ENCODE data around the gene AGO1. TPM values are rescaled to one million over a fixed set of nuclear protein-coding genes. Genes with fewer than 3 reads are reported as not detected.

Gene AGO1
- total and polyA plus RNA-seq, 8 donors, result 20.8 to 29.7 (median 22.3) TPM

- H3K27ac ChIP-seq, result no peak overlapping the region
- TF ChIP-seq CTCF (IDR thresholded peaks at IDR 0.05), result no peak
- intact Hi-C loops (cut with DNase I), result no loop called here
- no peaks in the 10 kb centered on the region for H3K9me3 ChIP-seq
- H3K27me3 ChIP-seq, result no peaks in the 10 kb centered on the region
- no peak overlapping the region for H3K4me3 ChIP-seq
- DNase-seq (no peak), ATAC-seq (no peak)
- H3K36me3 ChIP-seq, result no peaks in the 10 kb centered on the region
- H3K4me1 ChIP-seq, result peaks cover 0 to 44% of the 10 kb centered on the region in 2 donors
Measured at GRCh38 chr1:35939484-35939883, 56.5 kb downstream of the AGO1 start.

- H3K4me3 ChIP-seq, result no peak overlapping the region
- H3K9me3 ChIP-seq, result no peaks in the 10 kb centered on the region
- TF ChIP-seq CTCF (IDR thresholded peaks at IDR 0.05), result no peak
- intact Hi-C loops (cut with DNase I), result no loop called here
- peaks cover 0 to 24% of the 10 kb centered on the region in 2 donors for H3K4me1 ChIP-seq
- DNase-seq, result no peak
- H3K27me3 ChIP-seq, result no peaks in the 10 kb centered on the region
- H3K36me3 ChIP-seq, result no peaks in the 10 kb centered on the region
- H3K27ac ChIP-seq, result no peak overlapping the region
- ATAC-seq, result no peak
Measured at GRCh38 chr1:35945327-35945726, 62.3 kb downstream of the AGO1 start.

GRCh38 chr1:35947547-35947946, 64.5 kb downstream of the AGO1 start:
- intact Hi-C loops (cut with DNase I), result no loop called here
- DNase-seq, result no peak
- TF ChIP-seq CTCF (IDR thresholded peaks at IDR 0.05), result no peak
- H3K4me3 ChIP-seq, result no peak overlapping the region
- peaks cover 0 to 24% of the 10 kb centered on the region in 2 donors for H3K4me1 ChIP-seq
- peaks cover 0 to 8% of the 10 kb centered on the region in 2 donors for H3K36me3 ChIP-seq
- H3K27me3 ChIP-seq, result no peaks in the 10 kb centered on the region
- no peaks in the 10 kb centered on the region for H3K9me3 ChIP-seq
- H3K27ac ChIP-seq, result no peak overlapping the region
- ATAC-seq, result no peak

- Histone ChIP-seq H3K36me3 (peaks cover 0 to 11% of the 10 kb centered on the region in 2 donors), H3K4me3 (no peak overlapping the region), H3K27me3 (no peaks in the 10 kb centered on the region), H3K9me3 (no peaks in the 10 kb centered on the region), H3K27ac (no peak overlapping the region), H3K4me1 (no peaks in the 10 kb centered on the region)
- intact Hi-C loops (cut with DNase I), result no loop called here
- ATAC-seq, result no peak
- no peak for TF ChIP-seq CTCF (IDR thresholded peaks at IDR 0.05)
- DNase-seq, result no peak
Measured at GRCh38 chr1:35958558-35958957, 75.5 kb downstream of the AGO1 start.

GRCh38 chr1:35959304-35959703, 76.3 kb downstream of the AGO1 start:
- H3K27me3 ChIP-seq, result no peaks in the 10 kb centered on the region
- intact Hi-C loops (cut with DNase I), result no loop called here
- no peak overlapping the region for H3K27ac ChIP-seq
- ATAC-seq (no peak), DNase-seq (no peak)
- no peak overlapping the region for H3K4me3 ChIP-seq
- H3K4me1 ChIP-seq, result no peaks in the 10 kb centered on the region
- TF ChIP-seq CTCF (IDR thresholded peaks at IDR 0.05), result no peak
- no peaks in the 10 kb centered on the region for H3K9me3 ChIP-seq
- peaks cover 0 to 11% of the 10 kb centered on the region in 2 donors for H3K36me3 ChIP-seq

Data from left lung (tissue), 10 donors.